HepG2 (cell line): ENCODE data around the gene ACTL8.

Experiments used
- ATF7 ChIP-seq, 2 experiments: fragments of 450-650 bp in 1 of 2; sonication (generic) in 1 of 2; formaldehyde crosslinking in 1 of 2; IDR thresholded peaks; 2 replicates each; pipeline versions ENCODE4 v1.4.0 to v1.6.1; 2016 to 2020; ENCODE audit warnings: antibody characterized with exemption in 1 of 2, mild to moderate bottlenecking in 1 of 2, missing genetic modification reagents in 1 of 2
- EZH2 ChIP-seq: conservative IDR thresholded peaks from 2 replicates; pipeline ENCODE4 v1.6.1; 2012; ENCODE audit warnings: mild to moderate bottlenecking, low read depth, low read length, moderate library complexity
- HNF4A ChIP-seq: sonication (generic); formaldehyde crosslinking; IDR thresholded peaks from 2 replicates; pipeline ENCODE4 v1.4.0; 2020; ENCODE audit warnings: missing genetic modification reagents
- HOXD1 ChIP-seq: sonication (generic); formaldehyde crosslinking; IDR thresholded peaks from 2 replicates; pipeline ENCODE4 v1.5.0; 2020; ENCODE audit warnings: missing genetic modification reagents
- POLR2AphosphoS5 ChIP-seq: IDR thresholded peaks from 2 replicates; pipeline ENCODE4 v1.6.1; 2012; ENCODE audit warnings: low read depth, low read length
- RXRA ChIP-seq: sonication (generic); formaldehyde crosslinking; IDR thresholded peaks from 2 replicates; pipeline ENCODE4 v1.5.1; 2020; ENCODE audit warnings: missing genetic modification reagents
- SP1 ChIP-seq, 2 experiments: fragments of 450-650 bp in 1 of 2; sonication (generic) in 1 of 2; formaldehyde crosslinking in 1 of 2; IDR thresholded peaks; 2 replicates each; pipeline versions ENCODE4 v1.4.0 to v1.6.1; 2016 to 2020; ENCODE audit warnings: missing genetic modification reagents in 1 of 2
- U2AF1 ChIP-seq: fragments of 200-400 bp; formaldehyde crosslinking; optimal IDR thresholded peaks from 2 replicates; pipeline ENCODE3; 2017; ENCODE audit warnings: mild to moderate bottlenecking, low read depth, low read length
- USF2 ChIP-seq, 2 experiments: sonication (generic) in 1 of 2; formaldehyde crosslinking in 1 of 2; IDR thresholded peaks; 2 replicates each; pipeline versions ENCODE4 v1.5.1 to v1.6.1; 2011 to 2020; ENCODE audit warnings: borderline replicate concordance in 1 of 2, low read depth in 1 of 2, low read length in 1 of 2, mild to moderate bottlenecking in 1 of 2, missing genetic modification reagents in 1 of 2, moderate library complexity in 1 of 2
- ZKSCAN1 ChIP-seq: fragments of 150-350 bp; IDR thresholded peaks from 2 replicates; pipeline ENCODE4 v1.6.1; 2014; ENCODE audit warnings: low read length
- ZNF142 ChIP-seq: sonication (generic); formaldehyde crosslinking; IDR thresholded peaks from 2 replicates; pipeline ENCODE4 v1.4.0; 2020; ENCODE audit warnings: missing genetic modification reagents
- ZNF639 ChIP-seq: conservative IDR thresholded peaks from 2 replicates; pipeline ENCODE4 v1.6.1; 2018; ENCODE audit warnings: missing genetic modification reagents
- TF ChIP-seq, protein P1 (sequence below): sonication (generic); formaldehyde crosslinking; IDR thresholded peaks from 2 replicates; pipeline ENCODE4 v1.5.0; 2020; ENCODE audit warnings: mild to moderate bottlenecking, missing genetic modification reagents, moderate library complexity

DNA sequence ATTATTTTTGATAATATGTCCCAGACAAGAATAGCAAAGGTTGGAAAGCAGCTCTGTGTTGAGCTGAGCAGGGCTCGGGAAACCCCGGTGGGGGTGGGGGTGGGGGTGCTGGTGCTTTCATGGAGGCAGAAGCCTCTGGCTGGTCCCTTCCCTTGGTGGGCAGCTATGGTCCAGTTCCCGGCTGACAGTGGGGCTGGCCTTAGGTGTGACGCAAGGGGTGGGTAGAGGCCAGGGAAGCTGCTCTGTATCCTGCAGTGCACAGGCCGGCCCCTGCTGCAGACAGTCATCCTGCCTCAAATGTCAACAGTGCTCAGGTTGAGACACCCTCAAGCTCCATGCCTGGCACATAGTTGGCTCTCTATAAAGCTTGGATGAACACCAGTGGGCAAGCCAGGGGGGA, 8.9 kb downstream of the ACTL8 start:
- TF ChIP-seq ZKSCAN1 (no peak), SP1 (IDR thresholded peaks at IDR 0.05) (no peak), SP1 (CRISPR knock-in tag; IDR thresholded peaks at IDR 0.05) (no peak), POLR2AphosphoS5 (no peak), USF2 (IDR thresholded peaks at IDR 0.05; ENCODE audit: low read depth, low read length) (no peak), USF2 (CRISPR knock-in tag; IDR thresholded peaks at IDR 0.05; ENCODE audit: borderline replicate concordance) (no peak), ATF7 (IDR thresholded peaks at IDR 0.05) (no peak), ATF7 (CRISPR knock-in tag; IDR thresholded peaks at IDR 0.05) (no peak), U2AF1 (no peak), EZH2 (no peak), ZNF142 (CRISPR knock-in tag) (no peak), ZNF639 (CRISPR knock-in tag) (no peak), HNF4A (no peak), HOXD1 (CRISPR knock-in tag) (no peak), RXRA (CRISPR knock-in tag) (no peak)
- TF ChIP-seq, protein P1, sequence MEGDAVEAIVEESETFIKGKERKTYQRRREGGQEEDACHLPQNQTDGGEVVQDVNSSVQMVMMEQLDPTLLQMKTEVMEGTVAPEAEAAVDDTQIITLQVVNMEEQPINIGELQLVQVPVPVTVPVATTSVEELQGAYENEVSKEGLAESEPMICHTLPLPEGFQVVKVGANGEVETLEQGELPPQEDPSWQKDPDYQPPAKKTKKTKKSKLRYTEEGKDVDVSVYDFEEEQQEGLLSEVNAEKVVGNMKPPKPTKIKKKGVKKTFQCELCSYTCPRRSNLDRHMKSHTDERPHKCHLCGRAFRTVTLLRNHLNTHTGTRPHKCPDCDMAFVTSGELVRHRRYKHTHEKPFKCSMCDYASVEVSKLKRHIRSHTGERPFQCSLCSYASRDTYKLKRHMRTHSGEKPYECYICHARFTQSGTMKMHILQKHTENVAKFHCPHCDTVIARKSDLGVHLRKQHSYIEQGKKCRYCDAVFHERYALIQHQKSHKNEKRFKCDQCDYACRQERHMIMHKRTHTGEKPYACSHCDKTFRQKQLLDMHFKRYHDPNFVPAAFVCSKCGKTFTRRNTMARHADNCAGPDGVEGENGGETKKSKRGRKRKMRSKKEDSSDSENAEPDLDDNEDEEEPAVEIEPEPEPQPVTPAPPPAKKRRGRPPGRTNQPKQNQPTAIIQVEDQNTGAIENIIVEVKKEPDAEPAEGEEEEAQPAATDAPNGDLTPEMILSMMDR (CRISPR knock-in tag) = no peak
